Effector memory CD4-positive, alpha-beta T cell (primary cell): ENCODE results near the gene HIVEP3.

Experiments used
- DNase-seq, 3 donors: peaks; one replicate each; pipeline ENCODE4 v3.0.0-alpha.2; 2020
- H3K27ac ChIP-seq: 2 replicates; pipeline ENCODE4 v1.7.0; 2013; ENCODE audit warnings: mild to moderate bottlenecking, low read length, moderate library complexity; ENCODE audit not compliant: insufficient read depth, poor library complexity, severe bottlenecking
- H3K27me3 ChIP-seq: replicated peaks from 2 replicates; pipeline ENCODE4 v1.7.0; 2013; ENCODE audit warnings: mild to moderate bottlenecking, low read length; ENCODE audit not compliant: insufficient read depth, control insufficient read depth, poor library complexity, severe bottlenecking
- H3K36me3 ChIP-seq: 2 replicates; pipeline ENCODE4 v1.7.0; 2013; ENCODE audit warnings: mild to moderate bottlenecking, low read length, moderate library complexity; ENCODE audit not compliant: control insufficient read depth, insufficient read depth
- H3K4me1 ChIP-seq: 2 replicates; pipeline ENCODE4 v1.7.0; 2013; ENCODE audit warnings: low read length, mild to moderate bottlenecking; ENCODE audit not compliant: control insufficient read depth, insufficient read depth, poor library complexity, severe bottlenecking
- H3K4me3 ChIP-seq: 2 replicates; pipeline ENCODE4 v1.7.0; 2013; ENCODE audit warnings: low read length, low read depth, mild to moderate bottlenecking; ENCODE audit not compliant: insufficient read depth, poor library complexity, severe bottlenecking
- H3K9me3 ChIP-seq: 2 replicates; pipeline ENCODE4 v1.7.0; 2013; ENCODE audit warnings: mild to moderate bottlenecking, low read length, moderate library complexity; ENCODE audit not compliant: control insufficient read depth

HIVEP3 gene

GRCh38 chr1:41863718-41864117 lies 55.0 kb downstream of the HIVEP3 start:
- Histone ChIP-seq H3K4me1 (peaks cover 4% of the 10 kb centered on the region), H3K27me3 (no peaks in the 10 kb centered on the region), H3K4me3 (no peak overlapping the region), H3K9me3 (no peaks in the 10 kb centered on the region), H3K36me3 (no peaks in the 10 kb centered on the region), H3K27ac (no peak overlapping the region)
- no peak for DNase-seq

- Histone ChIP-seq H3K27me3 (no peaks in the 10 kb centered on the region), H3K9me3 (no peaks in the 10 kb centered on the region), H3K36me3 (no peaks in the 10 kb centered on the region), H3K4me3 (no peak overlapping the region), H3K27ac (no peak overlapping the region), H3K4me1 (peaks cover 4% of the 10 kb centered on the region)
- DNase-seq = no peak
These were observed 56.1 kb downstream of the HIVEP3 start for GRCh38 chr1:41862384-41863221.

GRCh38 chr1:41861535-41862383 lies 57.0 kb downstream of the HIVEP3 start:
- no peak overlapping the region for H3K27ac ChIP-seq
- no peaks in the 10 kb centered on the region for H3K36me3 ChIP-seq
- no peaks in the 10 kb centered on the region for H3K9me3 ChIP-seq
- H3K27me3 ChIP-seq = no peaks in the 10 kb centered on the region
- peaks cover 4% of the 10 kb centered on the region for H3K4me1 ChIP-seq
- no peak for DNase-seq
- H3K4me3 ChIP-seq = no peak overlapping the region

GRCh38 chr1:41860771-41861170 lies 58.0 kb downstream of the HIVEP3 start:
- Histone ChIP-seq H3K4me1 (peaks cover 4% of the 10 kb centered on the region), H3K36me3 (no peaks in the 10 kb centered on the region), H3K27ac (no peak overlapping the region), H3K9me3 (no peaks in the 10 kb centered on the region), H3K27me3 (no peaks in the 10 kb centered on the region), H3K4me3 (no peak overlapping the region)
- no peak for DNase-seq

- no peak for DNase-seq
- Histone ChIP-seq H3K27ac (no peak overlapping the region), H3K36me3 (no peaks in the 10 kb centered on the region), H3K4me1 (peaks cover 4% of the 10 kb centered on the region), H3K9me3 (no peaks in the 10 kb centered on the region), H3K27me3 (no peaks in the 10 kb centered on the region), H3K4me3 (no peak overlapping the region)
These were observed 58.5 kb downstream of the HIVEP3 start for GRCh38 chr1:41860214-41860613.

GRCh38 chr1:41859686-41860085 lies 59.0 kb downstream of the HIVEP3 start:
- Histone ChIP-seq H3K4me1 (peaks cover 4% of the 10 kb centered on the region), H3K36me3 (no peaks in the 10 kb centered on the region), H3K27ac (no peak overlapping the region), H3K27me3 (no peaks in the 10 kb centered on the region), H3K4me3 (no peak overlapping the region), H3K9me3 (no peaks in the 10 kb centered on the region)
- no peak for DNase-seq

- DNase-seq = no peak
- no peak overlapping the region for H3K4me3 ChIP-seq
- no peaks in the 10 kb centered on the region for H3K4me1 ChIP-seq
- no peaks in the 10 kb centered on the region for H3K27me3 ChIP-seq
- no peak overlapping the region for H3K27ac ChIP-seq
- no peaks in the 10 kb centered on the region for H3K9me3 ChIP-seq
- H3K36me3 ChIP-seq = no peaks in the 10 kb centered on the region
These were observed 61.8 kb downstream of the HIVEP3 start for GRCh38 chr1:41856944-41857285.

- H3K27ac ChIP-seq = no peak overlapping the region
- DNase-seq = no peak
- H3K4me1 ChIP-seq = no peaks in the 10 kb centered on the region
- no peaks in the 10 kb centered on the region for H3K27me3 ChIP-seq
- H3K4me3 ChIP-seq = no peak overlapping the region
- H3K9me3 ChIP-seq = no peaks in the 10 kb centered on the region
- no peaks in the 10 kb centered on the region for H3K36me3 ChIP-seq
These were observed 62.4 kb downstream of the HIVEP3 start for GRCh38 chr1:41856151-41856943.

GRCh38 chr1:41855713-41856112 lies 63.0 kb downstream of the HIVEP3 start:
- Histone ChIP-seq H3K9me3 (no peaks in the 10 kb centered on the region), H3K4me3 (no peak overlapping the region), H3K36me3 (no peaks in the 10 kb centered on the region), H3K27ac (no peak overlapping the region), H3K27me3 (no peaks in the 10 kb centered on the region), H3K4me1 (no peaks in the 10 kb centered on the region)
- DNase-seq = no peak
